GM12878 (cell line): ENCODE data around the gene AK8. TPM values are rescaled to one million over a fixed set of nuclear protein-coding genes. Genes with fewer than 3 reads are reported as not detected.

Source experiments
- ATAC-seq: fragments of 200-7000 bp; cut with Tn5 transposase; 3 replicates; pipeline ENCODE4 v1.9.1; 2020; ENCODE audit warnings: mild to moderate bottlenecking, moderate library complexity
- BruUV-seq: library from RNA; stranded (reverse); fragments of 400-500 nt; replicated peaks from 2 replicates; lab custom pipeline; 2021; lab: Mats Ljungman, UMichigan
- CTCF ChIA-PET: fragments of 300-600 bp; sonication (Branson Sonifier 250); formaldehyde crosslinking; extraction: SDS; loops from one replicate; lab custom pipeline; 2021; ENCODE audit warnings: inconsistent platforms; lab: Yijun Ruan, JAX
- POLR2A ChIA-PET: fragments of 350-600 bp; formaldehyde crosslinking; extraction: SDS; loops from one replicate; lab custom pipeline; 2021; ENCODE audit warnings: inconsistent platforms; lab: Charles Lee
- RAD21 ChIA-PET: fragments of 300-600 bp; sonication (Branson Sonifier 250); formaldehyde crosslinking; loops from one replicate; lab custom pipeline; 2023; ENCODE audit warnings: antibody characterized with exemption; ENCODE audit not compliant: unreplicated experiment; lab: Charles Lee
- SMC1A ChIA-PET: fragments of 300-600 bp; sonication (Branson Sonifier 250); formaldehyde crosslinking; loops from one replicate; lab custom pipeline; 2023; ENCODE audit not compliant: unreplicated experiment, uncharacterized antibody; lab: Charles Lee
- DNase-seq: peaks from one replicate; pipeline ENCODE4 v3.0.0-alpha.2; 2011; ENCODE audit warnings: low read depth, low spot score
- FAIRE-seq: peaks from 3 replicates; lab custom pipeline; 2011; peaks lifted over from hg19 to GRCh38; lab: Jason Lieb, UNC
- H2AFZ ChIP-seq: 2 replicates; pipeline ENCODE4 v1.6.0; 2011; ENCODE audit warnings: low read depth, low read length, control low read depth; ENCODE audit not compliant: control insufficient read depth
- H3K27ac ChIP-seq: 2 replicates; pipeline ENCODE4 v1.5.1; 2011; ENCODE audit warnings: control low read depth; ENCODE audit not compliant: control insufficient read depth, insufficient read depth
- H3K27me3 ChIP-seq, 2 experiments: replicated peaks in 1 of 2; 2 replicates each; pipeline versions ENCODE4 v1.6.0 to v1.6.1; 2011; ENCODE audit warnings: low read length in 1 of 2; ENCODE audit not compliant: control insufficient read depth in 2 of 2, insufficient read depth in 2 of 2
- H3K36me3 ChIP-seq, 2 experiments: 2 replicates each; pipeline ENCODE4 v1.5.1; 2011; ENCODE audit warnings: low read length in 1 of 2; ENCODE audit not compliant: control insufficient read depth in 2 of 2, insufficient read depth in 2 of 2
- H3K4me1 ChIP-seq: 2 replicates; pipeline ENCODE4 v1.6.1; 2011; ENCODE audit warnings: mild to moderate bottlenecking, low read length, moderate library complexity, mixed read lengths; ENCODE audit not compliant: control insufficient read depth, insufficient read depth
- H3K4me2 ChIP-seq: 2 replicates; pipeline ENCODE4 v1.6.0; 2011; ENCODE audit warnings: control low read depth; ENCODE audit not compliant: control insufficient read depth, insufficient read depth
- H3K4me3 ChIP-seq: fragments of 200-600 bp; sonication (generic); 2 replicates; pipeline ENCODE4 v1.5.1; 2016
- H3K79me2 ChIP-seq: 2 replicates; pipeline ENCODE4 v1.6.0; 2011; ENCODE audit warnings: low read length; ENCODE audit not compliant: control insufficient read depth, insufficient read depth
- H3K9ac ChIP-seq: 2 replicates; pipeline ENCODE4 v1.8.0; 2011; ENCODE audit warnings: low read length, control low read depth, mixed read lengths; ENCODE audit not compliant: control insufficient read depth, insufficient read depth
- H3K9me3 ChIP-seq: replicated peaks from 3 replicates; pipeline ENCODE4 v1.5.1; 2011; ENCODE audit warnings: mild to moderate bottlenecking, low read length; ENCODE audit not compliant: control insufficient read depth, insufficient read depth
- H4K20me1 ChIP-seq: 2 replicates; pipeline ENCODE4 v1.6.0; 2011; ENCODE audit not compliant: control insufficient read depth, insufficient read depth
- CBX5 ChIP-seq: sonication (generic); IDR thresholded peaks from 2 replicates; pipeline ENCODE4 v1.6.1; 2016; ENCODE audit warnings: low read depth, moderate library complexity, mild to moderate bottlenecking, inconsistent platforms
- NR2F1 ChIP-seq: fragments of 450-650 bp; conservative IDR thresholded peaks from 2 replicates; pipeline ENCODE4 v1.6.1; 2017; ENCODE audit warnings: mild to moderate bottlenecking
- RCOR1 ChIP-seq: conservative IDR thresholded peaks from 2 replicates; pipeline ENCODE4 v1.6.1; 2012; ENCODE audit warnings: low read depth, low read length, improper control_type of control experiment
- ZNF384 ChIP-seq: IDR thresholded peaks from 2 replicates; pipeline ENCODE4 v1.6.1; 2012; ENCODE audit warnings: low read depth, mild to moderate bottlenecking, low read length, improper control_type of control experiment, borderline replicate concordance
- WGBS: methylation state at CpG from one replicate; pipeline ENCODE4 v1.1.6; 2016; ENCODE audit warnings: low lambda C conversion rate; ENCODE audit not compliant: insufficient replicate concordance, insufficient coverage; ENCODE audit errors: missing lambda C conversion rate; 5-methylcytosine and 5-hydroxymethylcytosine counted together
- in situ Hi-C: fragments of 300-500 bp; cut with MboI; formaldehyde crosslinking; loops from 9 replicates; pipeline ENCODE4 v1.14.3; 2018; ENCODE audit warnings: mixed read lengths
- intact Hi-C: fragments of 100-400 bp; cut with micrococcal nuclease; formaldehyde crosslinking; loops from one replicate; pipeline ENCODE4 v1.14.2; 2022; ENCODE audit not compliant: unreplicated experiment
- polyA plus RNA-seq, 11 experiments: library from polyadenylated mRNA; depleted of rRNA in 4 of 11; unstranded in 6 of 11; stranded (reverse) in 5 of 11; fragments of >200 nt; fragmentation: Nextera tagmentation in 4 of 11; fragmentation: Illumina TruSeq in 1 of 11; extraction: Ambion mirVana in 4 of 11; extraction: Trizol in 1 of 11; gene quantifications; 1 replicate in 1 of 11; 2 replicates in 10 of 11; pipeline versions ENCODE4 v1.2.1 to v1.2.3, GENCODE V29; 2011 to 2016; ENCODE audit warnings: inconsistent platforms in 2 of 11, missing spikeins in 2 of 11, low read depth in 1 of 11
- total RNA-seq, 4 experiments: library from RNA; depleted of rRNA in 3 of 4; stranded (reverse); fragments of >200 nt in 3 of 4; fragmentation: Illumina TruSeq in 1 of 4; extraction: Trizol in 1 of 4; gene quantifications; 2 replicates each; pipeline versions ENCODE4 v1.2.1 to v1.2.3, GENCODE V29; 2013 to 2021

AK8 gene
- total and polyA plus RNA-seq, 10 of the 15 experiments (the other 5 are each of a cell fraction or from before 2014, with no cell fraction given): 0.03 to 0.12 (median 0.06) TPM; not detected in 5

DNA sequence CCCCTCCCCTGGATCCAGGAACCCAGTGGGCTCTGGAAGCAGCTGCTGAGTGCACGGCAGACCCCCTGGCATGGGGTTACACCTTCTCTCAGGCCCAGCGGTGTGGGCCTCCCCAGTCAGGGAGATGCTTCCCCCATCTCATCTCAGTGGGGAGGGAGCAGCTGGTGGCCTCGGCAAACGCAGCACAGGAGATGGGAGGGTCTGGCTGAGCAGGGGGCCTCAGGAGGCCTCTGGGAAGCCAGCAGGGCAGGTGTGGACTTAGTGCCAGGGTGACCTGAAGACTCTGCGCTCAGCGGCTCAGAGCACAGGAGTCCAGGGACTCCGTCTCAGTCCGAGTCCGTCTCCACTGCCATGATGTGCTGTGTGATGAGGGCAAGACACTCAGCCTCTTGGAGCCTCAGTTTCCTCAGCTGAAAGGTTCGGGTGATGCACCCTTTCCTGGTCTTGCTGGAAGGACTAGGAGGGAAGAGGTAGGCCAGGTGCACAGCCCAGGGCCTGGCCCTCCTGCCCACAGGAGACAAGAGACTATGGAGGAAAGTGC is 107.2 kb downstream of the AK8 start:
- no peak for ATAC-seq
- H3K9ac ChIP-seq: peak overlapping the region; percentile 87
- ChIA-PET SMC1A (no interaction called here), RAD21 (no interaction called here), CTCF (no interaction called here)
- no peak for DNase-seq
- WGBS: 87% methylated on average over 10 of the region's 10 CpGs
- no peak for TF ChIP-seq ZNF384
- 0 out of 2 replicates have a peak, but pooled peaks have one; percentile 2 for TF ChIP-seq NR2F1
- no peak for TF ChIP-seq CBX5
- 0 out of 2 replicates have a peak, but pooled peaks have one; percentile 22 for TF ChIP-seq RCOR1
- TF ChIP-seq, all 136 proteins: peak for 2
- no peaks in the 10 kb centered on the region for H4K20me1 ChIP-seq
- in situ Hi-C loops: no loop called here
- intact Hi-C loops: no loop called here
- H3K36me3 ChIP-seq: no peaks in the 10 kb centered on the region
- POLR2A ChIA-PET: no interaction called here
- BruUV-seq: no TSS peak
- FAIRE-seq: no peak
- H3K79me2 ChIP-seq: no peaks in the 10 kb centered on the region
- H3K4me3 ChIP-seq: peak overlapping the region; percentile 82; the same call in 1 of the 2 replicates
- peaks cover 6% of the 10 kb centered on the region; the same call in 2 of the 3 replicates for H3K9me3 ChIP-seq
- H3K27ac ChIP-seq: no peak overlapping the region
- peak overlapping the region; percentile 96 for H2AFZ ChIP-seq
- peak overlapping the region; percentile 71 for H3K4me2 ChIP-seq
- no peaks in the 10 kb centered on the region for H3K27me3 ChIP-seq
- peaks cover 3% of the 10 kb centered on the region for H3K4me1 ChIP-seq
